ENCODE results near the gene GDAP1L1.
"Not testable (repeated sequence)": the region's sequence is repeated elsewhere in the genome, so short reads cannot be mapped to it uniquely, and the experiment has no call there.

The GDAP1L1 gene

DNA sequence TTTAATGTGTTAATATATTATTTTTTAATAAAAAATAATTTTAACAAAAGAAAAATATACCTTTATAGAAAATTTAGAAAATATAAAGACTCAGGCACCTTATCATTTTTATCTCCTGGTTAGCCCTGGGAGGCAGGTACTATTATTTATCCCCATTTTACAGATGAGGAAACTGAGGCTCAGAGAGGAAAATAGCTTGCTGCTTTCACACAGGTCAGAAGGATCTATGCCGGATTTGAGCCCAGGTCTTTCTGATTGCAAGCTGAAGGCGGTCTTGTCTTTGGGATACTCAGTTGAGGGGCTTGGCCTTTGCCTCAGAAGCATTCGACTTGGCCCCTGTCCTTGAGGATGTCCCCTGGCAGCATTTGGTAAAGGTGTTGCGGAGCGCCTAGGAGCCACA is 25.1 kb upstream of the GDAP1L1 start:
- Histone ChIP-seq H3K9me3 (ENCODE audit: insufficient read depth, low read depth, low read length) (no peaks in the 10 kb centered on the region), H3K27me3 (ENCODE audit: insufficient read depth, low read length) (no peaks in the 10 kb centered on the region), H3K27ac (ENCODE audit: low read length) (no peak overlapping the region), H3K4me1 (ENCODE audit: insufficient read depth, low read length) (no peaks in the 10 kb centered on the region), H3K9ac (ENCODE audit: low read depth, low read length) (no peak overlapping the region), H3K4me3 (ENCODE audit: low read length) (no peak overlapping the region), H3K36me3 (ENCODE audit: insufficient read depth, low read depth, low read length) (no peaks in the 10 kb centered on the region)

GRCh38 chr20:44222633-44223368 is 24.3 kb upstream of the GDAP1L1 start:
- Histone ChIP-seq H3K4me1 (ENCODE audit: insufficient read depth, low read length) (no peaks in the 10 kb centered on the region), H3K9ac (ENCODE audit: low read depth, low read length) (no peak overlapping the region)

GRCh38 chr20:44223721-44224120 is 23.4 kb upstream of the GDAP1L1 start:
- H3K27me3 ChIP-seq (ENCODE audit: insufficient read depth, low read length): no peaks in the 10 kb centered on the region
- H3K36me3 ChIP-seq (ENCODE audit: insufficient read depth, low read depth, low read length): no peaks in the 10 kb centered on the region
- no peaks in the 10 kb centered on the region for H3K9me3 ChIP-seq (ENCODE audit: insufficient read depth, low read depth, low read length)
- H3K4me3 ChIP-seq (ENCODE audit: low read length): no peak overlapping the region
- H3K27ac ChIP-seq (ENCODE audit: low read length): no peak overlapping the region
- no peak overlapping the region for H3K9ac ChIP-seq (ENCODE audit: low read depth, low read length)
- H3K4me1 ChIP-seq (ENCODE audit: insufficient read depth, low read length): no peaks in the 10 kb centered on the region

More at GRCh38 chr20:44222633-44223368, 24.3 kb upstream of the GDAP1L1 start:
- Histone ChIP-seq H3K36me3 (ENCODE audit: insufficient read depth, low read depth, low read length) (no peaks in the 10 kb centered on the region), H3K4me3 (ENCODE audit: low read length) (no peak overlapping the region), H3K9me3 (ENCODE audit: insufficient read depth, low read depth, low read length) (no peaks in the 10 kb centered on the region), H3K27me3 (ENCODE audit: insufficient read depth, low read length) (no peaks in the 10 kb centered on the region), H3K27ac (ENCODE audit: low read length) (no peak overlapping the region)

GRCh38 chr20:44224637-44225036 is 22.5 kb upstream of the GDAP1L1 start:
- Histone ChIP-seq H3K27ac (ENCODE audit: low read length) (no peak overlapping the region), H3K4me1 (ENCODE audit: insufficient read depth, low read length) (no peaks in the 10 kb centered on the region), H3K4me3 (ENCODE audit: low read length) (no peak overlapping the region), H3K9ac (ENCODE audit: low read depth, low read length) (no peak overlapping the region), H3K27me3 (ENCODE audit: insufficient read depth, low read length) (no peaks in the 10 kb centered on the region), H3K36me3 (ENCODE audit: insufficient read depth, low read depth, low read length) (no peaks in the 10 kb centered on the region), H3K9me3 (ENCODE audit: insufficient read depth, low read depth, low read length) (no peaks in the 10 kb centered on the region)

GRCh38 chr20:44228465-44229258 is 18.4 kb upstream of the GDAP1L1 start:
- no peaks in the 10 kb centered on the region for H3K36me3 ChIP-seq (ENCODE audit: insufficient read depth, low read depth, low read length)
- H3K4me3 ChIP-seq (ENCODE audit: low read length): no peak overlapping the region
- H3K9me3 ChIP-seq (ENCODE audit: insufficient read depth, low read depth, low read length): no peaks in the 10 kb centered on the region
- H3K9ac ChIP-seq (ENCODE audit: low read depth, low read length): no peak overlapping the region
- no peaks in the 10 kb centered on the region for H3K27me3 ChIP-seq (ENCODE audit: insufficient read depth, low read length)
- peaks cover 6% of the 10 kb centered on the region; the same call in 1 of the 2 replicates for H3K4me1 ChIP-seq (ENCODE audit: insufficient read depth, low read length)
- H3K27ac ChIP-seq (ENCODE audit: low read length): no peak overlapping the region

GRCh38 chr20:44231193-44231592 is 15.9 kb upstream of the GDAP1L1 start:
- Histone ChIP-seq H3K27me3 (ENCODE audit: insufficient read depth, low read length) (no peaks in the 10 kb centered on the region), H3K9me3 (ENCODE audit: insufficient read depth, low read depth, low read length) (no peaks in the 10 kb centered on the region), H3K4me3 (ENCODE audit: low read length) (no peak overlapping the region), H3K4me1 (ENCODE audit: insufficient read depth, low read length) (peaks cover 6% of the 10 kb centered on the region; the same call in 1 of the 2 replicates), H3K27ac (ENCODE audit: low read length) (no peak overlapping the region), H3K9ac (ENCODE audit: low read depth, low read length) (no peak overlapping the region), H3K36me3 (ENCODE audit: insufficient read depth, low read depth, low read length) (no peaks in the 10 kb centered on the region)

DNA sequence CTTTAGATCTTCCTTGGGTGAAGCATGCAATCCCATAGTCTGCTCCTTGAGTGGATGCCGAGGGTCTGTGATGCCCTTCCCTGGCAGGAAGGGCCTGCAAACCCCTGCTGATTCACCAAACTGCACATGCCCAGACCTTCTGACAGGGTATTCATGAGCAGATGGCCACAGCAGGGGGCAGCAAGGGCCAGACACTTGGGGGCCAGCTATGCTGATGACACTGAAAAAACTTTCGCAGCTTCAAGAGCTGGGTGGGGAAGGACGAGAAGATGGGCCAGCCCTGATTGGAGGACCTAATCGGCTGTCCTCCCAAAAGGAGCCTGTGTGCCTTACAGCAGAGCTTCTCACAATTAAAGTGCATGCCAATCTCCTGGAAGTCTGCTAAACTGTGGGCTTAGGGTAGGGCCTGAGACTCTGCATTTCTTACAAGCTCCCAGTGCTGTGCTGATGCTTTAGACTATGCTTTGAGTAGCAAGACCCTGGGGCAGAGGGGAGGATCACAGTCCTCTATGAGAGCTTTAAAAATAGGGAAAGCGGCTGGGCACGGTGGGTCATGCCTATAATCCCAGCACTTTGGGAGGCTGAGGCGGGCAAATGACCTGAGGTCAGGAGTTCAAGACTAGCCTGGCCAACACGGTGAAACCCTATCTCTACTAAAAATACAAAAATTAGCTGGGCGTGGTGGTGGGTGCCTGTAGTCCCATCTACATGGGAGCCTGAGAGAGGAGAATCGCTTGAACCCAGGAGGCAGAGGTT is 15.2 kb upstream of the GDAP1L1 start:
- no peak overlapping the region for H3K27ac ChIP-seq (ENCODE audit: low read length)
- H3K27me3 ChIP-seq (ENCODE audit: insufficient read depth, low read length): no peaks in the 10 kb centered on the region
- no peak overlapping the region for H3K9ac ChIP-seq (ENCODE audit: low read depth, low read length)

DNA sequence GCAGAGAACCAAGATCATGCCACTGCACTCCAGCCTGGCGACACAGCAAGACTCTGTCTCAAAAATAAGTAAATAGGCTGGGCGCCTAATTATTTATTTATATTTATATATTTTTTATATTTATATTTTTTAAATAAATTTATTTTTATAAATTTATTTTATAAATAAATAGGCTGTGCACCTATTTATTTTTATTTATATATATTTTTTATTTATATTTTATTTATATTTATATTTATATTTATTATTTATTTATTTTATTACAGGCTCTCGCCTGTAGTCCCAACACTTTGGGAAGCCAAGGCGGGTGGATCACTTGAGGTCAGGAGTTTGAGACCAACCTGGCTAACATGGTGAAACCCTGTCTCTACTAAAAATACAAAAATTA is 14.6 kb upstream of the GDAP1L1 start:
- H3K4me1 ChIP-seq (ENCODE audit: insufficient read depth, low read length); H3K27me3 ChIP-seq (ENCODE audit: insufficient read depth, low read length); H3K27ac ChIP-seq (ENCODE audit: low read length); H3K9ac ChIP-seq (ENCODE audit: low read depth, low read length); H3K9me3 ChIP-seq (ENCODE audit: insufficient read depth, low read depth, low read length); H3K4me3 ChIP-seq (ENCODE audit: low read length); H3K36me3 ChIP-seq (ENCODE audit: insufficient read depth, low read depth, low read length): not testable (repeated sequence)

More for the DNA sequence above, 15.2 kb upstream of the GDAP1L1 start:
- Histone ChIP-seq H3K4me3 (ENCODE audit: low read length) (no peak overlapping the region), H3K9me3 (ENCODE audit: insufficient read depth, low read depth, low read length) (no peaks in the 10 kb centered on the region), H3K36me3 (ENCODE audit: insufficient read depth, low read depth, low read length) (no peaks in the 10 kb centered on the region), H3K4me1 (ENCODE audit: insufficient read depth, low read length) (peaks cover 6% of the 10 kb centered on the region; the same call in 1 of the 2 replicates)

DNA sequence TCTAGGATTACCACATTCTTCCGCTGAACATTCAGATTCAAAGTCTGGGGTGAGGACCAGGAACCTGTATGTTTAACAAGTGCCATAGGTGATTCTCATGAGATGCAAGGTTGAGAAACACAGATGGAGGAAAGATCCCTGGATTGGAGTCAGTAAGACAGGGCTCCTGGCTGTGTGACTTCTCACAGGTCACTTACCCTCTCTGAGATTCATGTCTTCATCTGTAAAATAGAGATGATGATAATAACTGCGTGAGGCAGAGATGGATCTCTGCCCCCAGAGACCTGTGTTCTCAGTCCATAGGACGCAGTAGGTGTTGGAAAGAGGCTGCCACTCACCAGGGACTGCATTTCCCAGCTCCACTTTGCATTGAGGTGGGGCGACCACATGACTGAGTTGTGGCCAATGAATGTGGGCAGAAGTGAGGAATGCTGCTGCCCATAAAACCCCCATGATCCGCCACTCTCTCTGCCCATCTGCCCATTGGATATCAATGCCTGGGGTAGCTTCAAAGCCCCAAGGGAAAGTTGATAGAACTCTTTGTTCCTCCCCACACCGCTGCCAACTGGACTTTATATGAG is 13.6 kb upstream of the GDAP1L1 start:
- Histone ChIP-seq H3K9ac (ENCODE audit: low read depth, low read length) (no peak overlapping the region), H3K36me3 (ENCODE audit: insufficient read depth, low read depth, low read length) (no peaks in the 10 kb centered on the region), H3K9me3 (ENCODE audit: insufficient read depth, low read depth, low read length) (no peaks in the 10 kb centered on the region), H3K27me3 (ENCODE audit: insufficient read depth, low read length) (no peaks in the 10 kb centered on the region), H3K27ac (ENCODE audit: low read length) (no peak overlapping the region), H3K4me3 (ENCODE audit: low read length) (no peak overlapping the region), H3K4me1 (ENCODE audit: insufficient read depth, low read length) (peaks cover 6% of the 10 kb centered on the region; the same call in 1 of the 2 replicates)

DNA sequence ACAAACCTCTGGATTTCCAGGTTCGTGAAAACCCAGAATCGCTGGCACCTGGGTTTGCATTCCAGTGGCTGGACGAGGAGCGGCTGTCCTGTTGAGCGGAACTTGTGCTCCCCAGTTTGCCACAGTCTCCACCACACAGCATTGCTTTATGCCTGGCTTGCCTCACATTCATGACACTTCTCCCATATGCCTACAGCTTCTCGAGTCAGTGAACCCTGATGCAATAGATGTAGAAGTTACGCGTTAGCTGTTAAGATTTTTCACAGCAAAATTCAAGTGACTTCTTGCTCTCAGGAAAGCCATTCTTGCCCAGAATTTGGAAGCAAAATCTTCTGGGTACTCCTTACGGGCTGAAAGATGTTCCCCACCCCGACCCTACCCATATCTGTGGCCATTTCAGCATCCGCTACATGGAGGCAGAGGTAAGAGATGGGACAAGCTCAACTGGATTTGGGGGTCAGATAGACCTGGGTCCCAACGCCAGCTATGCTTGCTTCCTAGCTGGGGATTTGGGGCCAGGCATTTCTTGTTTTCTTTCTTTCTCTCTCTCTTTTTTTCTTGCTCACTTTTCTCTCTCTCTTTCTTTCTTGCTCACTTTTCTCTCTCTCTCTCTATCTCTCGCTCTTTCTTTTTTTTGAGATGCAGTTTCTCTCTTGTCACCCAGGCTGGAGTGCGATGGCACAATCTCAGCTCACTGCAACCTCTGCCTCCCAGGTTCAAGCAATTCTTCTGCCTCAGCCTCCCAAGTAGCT is 12.4 kb upstream of the GDAP1L1 start:
- no peak overlapping the region for H3K4me3 ChIP-seq (ENCODE audit: low read length)
- peaks cover 6% of the 10 kb centered on the region; the same call in 1 of the 2 replicates for H3K4me1 ChIP-seq (ENCODE audit: insufficient read depth, low read length)
- no peaks in the 10 kb centered on the region for H3K36me3 ChIP-seq (ENCODE audit: insufficient read depth, low read depth, low read length)
- H3K9ac ChIP-seq (ENCODE audit: low read depth, low read length): no peak overlapping the region
- H3K9me3 ChIP-seq (ENCODE audit: insufficient read depth, low read depth, low read length): no peaks in the 10 kb centered on the region
- no peaks in the 10 kb centered on the region for H3K27me3 ChIP-seq (ENCODE audit: insufficient read depth, low read length)
- no peak overlapping the region for H3K27ac ChIP-seq (ENCODE audit: low read length)

- Histone ChIP-seq H3K9me3 (ENCODE audit: insufficient read depth, low read depth, low read length) (no peaks in the 10 kb centered on the region), H3K27ac (ENCODE audit: low read length) (no peak overlapping the region), H3K27me3 (ENCODE audit: insufficient read depth, low read length) (no peaks in the 10 kb centered on the region), H3K4me1 (ENCODE audit: insufficient read depth, low read length) (peaks cover 6% of the 10 kb centered on the region; the same call in 1 of the 2 replicates), H3K9ac (ENCODE audit: low read depth, low read length) (no peak overlapping the region), H3K36me3 (ENCODE audit: insufficient read depth, low read depth, low read length) (no peaks in the 10 kb centered on the region), H3K4me3 (ENCODE audit: low read length) (no peak overlapping the region)
Measured at GRCh38 chr20:44235702-44236101, 11.4 kb upstream of the GDAP1L1 start.
